OCI-M1 (cell line): ENCODE data around the gene WFDC10B.
"Not testable (repeated sequence)": the region's sequence is repeated elsewhere in the genome, so short reads cannot be mapped to it uniquely, and the experiment has no call there.

Source experiments
- DNase-seq: peaks from one replicate; lab custom pipeline; 2025; lab: John Stamatoyannopoulos, UW

Gene WFDC10B

DNA sequence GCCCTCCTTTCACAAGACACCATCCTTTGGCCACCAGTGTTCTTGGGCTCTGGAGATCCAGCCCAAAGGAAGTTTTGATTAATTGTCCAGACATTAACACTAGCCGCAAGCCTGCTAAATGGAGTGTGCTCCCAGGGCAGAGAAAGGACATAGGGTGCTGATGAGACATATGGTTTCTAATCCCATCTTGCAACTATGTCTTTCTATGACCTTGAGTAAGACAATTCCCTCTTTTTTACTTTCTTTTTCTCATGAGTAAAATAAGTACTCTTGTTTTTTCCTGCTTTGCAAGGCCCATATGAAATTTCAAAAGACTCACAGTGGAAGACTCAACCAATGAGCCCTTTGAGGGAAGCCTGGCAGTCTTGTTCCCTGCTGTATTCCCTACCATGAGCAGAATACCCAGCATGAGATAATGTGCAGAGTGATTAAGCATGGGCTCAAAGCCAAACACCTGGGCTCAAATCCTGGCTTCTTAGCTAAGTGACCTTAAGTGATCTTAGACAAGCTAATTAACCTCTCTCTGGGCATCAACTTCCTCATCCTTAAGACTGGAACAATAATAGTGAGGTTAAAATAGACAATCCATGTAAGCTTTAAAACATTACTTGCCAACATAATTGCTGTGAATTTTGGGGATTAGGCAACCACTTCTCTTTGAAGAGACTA, at the start of gene WFDC10B:
Gene WFDC10B, minus strand, starts transcription at position 51 of the 669 bp plus-strand sequence. CDS start 19,027 bp downstream, outside the sequence.
- peak; percentile 21 for DNase-seq

DNA sequence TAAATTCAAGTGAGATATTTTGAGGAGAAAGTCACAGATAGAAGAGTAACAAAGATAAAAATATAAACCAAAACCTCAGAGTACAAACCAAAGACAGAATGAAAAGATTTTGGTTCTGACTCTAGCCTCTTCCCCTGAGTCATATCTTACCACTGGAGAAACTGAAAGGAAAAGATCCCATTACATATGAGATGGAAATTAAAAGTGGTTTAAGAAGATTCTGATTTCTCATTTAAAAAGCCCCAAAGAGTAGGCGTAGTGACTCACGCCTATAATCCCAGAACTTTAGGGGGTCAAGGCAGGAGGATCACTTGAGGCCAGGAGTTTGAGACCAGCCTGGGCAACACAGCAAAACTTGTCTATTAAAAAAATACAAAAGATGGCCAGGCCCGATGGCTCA, 47.9 kb upstream of the WFDC10B start:
- DNase-seq: no peak

DNA sequence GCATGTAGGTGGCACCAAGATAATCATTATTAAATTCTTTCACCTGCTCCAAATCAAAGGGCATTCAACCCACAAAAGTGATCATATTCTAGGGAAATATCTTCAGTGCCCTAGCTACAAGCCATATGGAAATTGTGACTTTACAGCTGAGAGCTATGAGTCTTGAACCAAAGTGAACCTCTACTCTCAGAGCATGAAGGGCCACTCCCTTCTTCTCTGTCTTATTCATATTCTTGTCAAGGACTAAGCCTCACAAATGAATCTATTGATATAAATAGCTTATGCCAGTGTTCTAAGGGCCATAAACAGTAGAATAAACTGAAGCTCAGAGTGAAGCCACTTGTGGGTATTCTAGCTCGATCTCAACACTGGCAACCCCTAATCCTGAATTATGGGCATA, 46.9 kb upstream of the WFDC10B start:
- no peak for DNase-seq

DNA sequence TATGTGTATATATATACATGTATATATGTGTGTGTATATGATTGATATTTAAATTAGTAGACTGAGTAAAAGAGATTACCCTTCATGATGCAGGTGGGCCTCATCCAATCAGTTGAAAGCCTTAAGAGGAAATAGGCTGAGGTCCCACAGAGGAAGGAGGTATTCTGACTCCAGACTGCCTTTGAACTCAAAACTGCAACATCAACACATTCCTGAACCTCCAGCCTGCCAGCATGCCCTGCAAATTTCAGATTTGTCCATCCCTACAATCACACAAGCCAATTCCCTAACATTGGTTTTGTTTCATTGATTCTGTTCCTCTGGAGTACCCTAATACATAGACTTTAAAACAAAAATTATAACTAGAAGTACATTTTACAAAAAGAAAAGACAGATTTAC, 40.2 kb upstream of the WFDC10B start:
- DNase-seq: no peak

DNA sequence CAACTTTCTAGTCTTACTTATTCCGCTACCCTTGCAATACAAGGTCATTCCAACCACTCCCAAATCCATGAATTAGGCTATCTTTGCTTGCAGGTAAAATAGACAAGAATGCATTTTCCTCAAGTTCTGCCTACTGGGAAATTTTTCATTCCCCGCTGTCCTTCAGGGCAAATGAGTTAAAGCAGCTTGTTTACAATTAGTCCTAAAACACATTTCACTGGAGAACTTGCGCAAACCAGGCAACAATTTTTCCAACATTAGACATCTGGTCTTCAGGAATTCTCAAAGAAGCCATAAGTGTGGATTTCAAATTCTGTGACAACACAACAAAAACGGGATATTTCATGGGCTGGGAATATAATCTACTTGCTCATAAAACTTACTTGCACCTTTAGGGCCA, 37.8 kb upstream of the WFDC10B start:
- DNase-seq: no peak

DNA sequence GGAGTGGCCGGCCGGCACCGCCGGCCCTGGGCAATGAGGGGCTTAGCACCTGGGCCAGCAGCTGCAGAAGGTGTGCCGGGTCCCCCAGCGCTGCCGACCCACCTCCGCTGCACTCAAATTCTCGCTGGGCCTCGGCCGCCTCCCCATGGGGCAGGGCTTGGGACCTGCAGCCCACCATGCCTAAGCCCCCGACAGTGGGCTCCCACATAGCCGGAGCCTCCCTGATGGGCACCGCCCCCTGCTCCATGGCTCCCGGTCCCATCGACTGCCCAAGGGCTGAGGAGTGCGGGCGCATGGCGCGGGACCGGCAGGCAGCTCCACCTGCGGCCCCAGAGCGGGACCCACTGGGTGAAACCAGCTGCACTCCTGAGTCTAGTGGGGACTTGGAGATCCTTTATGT, 31.2 kb upstream of the WFDC10B start:
- DNase-seq: no peak

DNA sequence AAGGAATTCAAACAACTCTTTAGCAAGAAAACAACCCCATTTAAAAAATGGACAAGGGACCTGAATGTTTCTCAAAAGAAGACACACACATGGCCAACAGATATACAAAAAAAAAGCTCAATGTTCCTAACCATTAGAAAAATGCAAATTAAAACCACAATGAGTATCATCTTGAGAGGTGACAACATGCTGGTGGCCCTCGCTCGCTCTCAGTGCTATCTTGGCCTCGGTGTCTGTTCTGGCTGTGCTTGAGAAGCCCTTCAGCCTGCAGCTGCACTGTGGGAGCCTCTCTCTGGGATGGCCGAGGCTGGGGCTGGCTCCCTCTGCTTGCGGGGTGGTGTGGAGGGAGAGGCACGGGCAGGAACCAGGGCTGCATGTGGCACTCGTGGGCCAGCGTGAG, 30.7 kb upstream of the WFDC10B start:
- no peak for DNase-seq

DNA sequence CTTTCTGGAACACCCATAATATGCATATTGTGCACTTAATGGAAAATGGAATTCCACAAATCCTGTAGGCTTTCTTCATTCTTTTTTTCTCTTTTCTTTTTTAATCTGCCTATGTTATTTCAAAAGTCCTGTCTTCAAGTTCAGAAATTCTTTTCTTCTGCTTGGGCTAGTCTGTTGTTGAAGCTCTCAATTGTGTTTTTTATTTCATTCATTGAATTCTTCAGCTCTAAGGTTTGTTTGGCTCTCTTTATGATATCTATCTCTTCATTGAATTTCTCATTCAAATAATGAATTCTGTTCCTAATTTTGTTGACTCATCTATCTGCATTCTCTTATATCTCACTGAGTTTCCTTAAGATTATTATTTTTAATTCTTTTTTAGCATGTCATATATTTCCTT, 27.4 kb upstream of the WFDC10B start:
- DNase-seq: no peak

DNA sequence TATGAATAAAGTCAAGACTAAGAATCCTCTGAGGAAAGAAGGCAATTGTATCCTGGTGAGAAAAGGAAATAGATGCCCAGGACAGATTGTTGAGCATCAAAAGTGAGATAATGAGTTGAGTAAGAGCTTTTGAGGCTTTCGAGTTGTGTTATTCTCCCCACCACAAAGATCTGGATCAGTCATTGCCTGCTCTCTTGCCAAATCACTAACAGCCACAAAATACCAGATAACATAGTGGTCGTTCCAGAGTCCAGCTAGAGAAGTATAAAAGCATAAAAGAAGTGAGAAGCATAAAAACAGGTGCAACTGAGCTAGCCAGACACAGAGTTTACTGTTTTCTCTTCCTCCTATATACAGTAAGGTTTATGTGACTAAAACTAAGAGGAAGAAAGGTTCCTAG, 22.2 kb upstream of the WFDC10B start:
- peak; percentile 40 for DNase-seq

DNA sequence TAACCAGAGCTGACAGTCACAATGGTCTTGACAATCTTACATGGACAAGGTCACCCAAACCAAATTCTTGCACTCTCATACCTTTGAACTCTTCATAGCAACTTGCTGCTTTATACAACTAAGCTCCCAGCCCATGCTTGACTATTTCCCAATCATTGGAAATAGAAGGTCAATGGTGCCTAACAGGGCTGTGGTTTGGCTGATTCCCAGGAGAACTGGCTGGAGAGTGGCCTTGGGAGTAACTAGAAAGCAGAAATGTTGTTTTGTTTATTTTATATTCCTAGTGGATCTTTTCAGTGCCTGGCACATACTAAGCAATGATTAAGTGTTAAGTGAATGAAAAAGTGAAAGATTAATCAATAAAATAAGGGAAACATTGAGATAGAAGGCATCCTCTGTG, 20.3 kb upstream of the WFDC10B start:
- DNase-seq: no peak

DNA sequence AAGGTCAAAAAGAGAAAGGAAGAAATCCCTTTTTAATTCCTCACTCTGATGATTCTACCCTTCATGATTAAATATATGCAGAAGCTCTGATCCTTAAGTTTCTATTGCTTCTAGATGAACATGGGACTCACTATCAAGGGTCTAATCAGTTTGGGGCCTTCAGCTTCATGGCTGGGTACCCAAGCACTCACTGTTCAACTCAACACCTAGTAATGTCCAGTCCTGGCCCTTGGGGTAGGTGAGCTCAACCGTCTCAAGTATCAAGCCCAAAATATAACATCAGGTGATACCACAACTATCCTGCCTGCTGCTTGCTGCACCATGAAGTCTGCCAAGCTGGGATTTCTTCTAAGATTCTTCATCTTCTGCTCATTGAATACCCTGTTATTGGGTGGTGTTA, 17.2 kb upstream of the WFDC10B start, which contains the start of gene SPINT4:
Gene SPINT4, plus strand, starts transcription at position 301 of the 400 bp plus-strand sequence. Its CDS starts 21 bp downstream, at position 322.
- no peak for DNase-seq

DNA sequence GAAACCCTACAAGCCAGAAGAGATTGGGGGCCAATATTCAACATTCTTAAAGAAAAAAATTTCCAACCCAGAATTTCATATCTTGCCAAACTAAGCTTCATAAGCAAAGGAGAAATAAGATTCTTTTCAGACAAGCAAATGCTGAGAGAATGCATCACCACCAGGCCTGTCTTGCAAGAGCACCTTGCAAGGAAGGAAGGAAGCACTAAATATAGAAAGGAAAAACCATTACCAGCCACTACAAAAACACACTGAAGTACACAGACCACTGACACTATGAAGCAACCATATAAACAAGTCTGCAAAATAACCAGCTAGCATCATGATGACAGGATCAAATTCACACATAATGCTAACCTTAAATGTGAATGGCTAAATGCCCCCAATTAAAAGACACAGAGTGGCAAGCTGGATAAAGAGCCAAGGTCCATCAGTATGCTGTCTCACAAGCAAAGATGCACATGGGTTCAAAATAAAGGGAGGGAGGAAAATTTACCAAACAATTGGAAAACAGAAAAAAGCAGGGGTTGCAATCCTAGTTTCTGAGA, 11.4 kb upstream of the WFDC10B start:
- DNase-seq: not testable (repeated sequence)

DNA sequence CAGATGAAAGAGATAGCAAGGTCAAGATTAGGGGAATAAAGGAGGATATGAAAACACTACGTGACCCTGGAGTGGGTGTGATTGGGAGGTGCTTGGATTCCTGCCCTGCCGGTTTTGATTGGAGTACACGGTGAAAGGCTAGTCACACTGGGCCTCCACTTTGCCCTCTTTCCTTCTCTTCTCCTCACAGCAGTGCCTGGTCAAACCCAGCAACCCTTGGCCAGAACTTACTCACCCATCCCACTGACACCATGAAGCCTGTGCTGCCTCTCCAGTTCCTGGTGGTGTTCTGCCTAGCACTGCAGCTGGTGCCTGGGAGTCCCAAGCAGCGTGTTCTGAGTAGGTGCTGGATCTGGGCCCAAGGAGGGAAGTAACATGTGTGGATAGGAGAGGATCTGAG, 2.9 kb downstream of the WFDC10B start, which contains the start of gene WFDC13:
Gene WFDC13, plus strand, starts transcription at position 166 of the 400 bp plus-strand sequence. Its CDS starts 86 bp downstream, at position 252.
- DNase-seq: no peak

DNA sequence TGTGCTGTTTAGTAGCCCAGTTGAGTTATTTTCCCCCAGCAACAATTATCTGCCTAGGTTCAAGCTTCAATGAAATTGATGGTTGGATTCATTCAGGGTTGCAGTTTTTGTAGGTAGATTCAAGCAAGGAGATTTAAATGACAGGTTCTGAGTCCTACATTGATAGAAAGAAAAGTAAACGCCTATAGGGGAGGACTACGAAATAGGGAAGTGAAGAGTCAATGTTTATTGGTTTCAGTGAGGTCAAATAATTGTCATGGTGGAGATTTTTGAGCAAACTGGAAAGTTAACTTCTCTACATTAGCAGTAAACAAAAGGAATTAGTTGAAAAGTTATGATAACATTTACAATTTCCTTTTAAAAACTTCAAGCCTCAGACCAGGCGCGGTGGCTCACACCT, 3.7 kb downstream of the WFDC10B start:
- DNase-seq: no peak

DNA sequence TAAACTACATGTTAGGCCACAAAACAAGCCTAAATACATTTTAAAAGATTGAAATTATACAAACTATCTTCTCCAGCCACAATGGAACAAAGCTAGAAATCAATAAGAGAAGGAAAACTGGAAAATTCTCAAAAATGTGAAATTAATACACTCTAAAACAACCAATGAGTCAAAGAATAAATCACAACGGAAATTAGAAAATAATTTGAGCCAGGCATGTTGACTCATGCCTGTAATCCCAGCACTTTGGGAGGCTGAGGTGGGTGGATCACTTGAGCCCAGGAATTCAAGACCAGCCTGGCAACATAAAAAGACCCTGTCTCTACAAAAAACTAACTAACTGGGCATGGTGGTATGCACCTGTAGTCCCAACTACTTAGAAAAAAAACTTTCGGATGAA, 9.3 kb downstream of the WFDC10B start:
- DNase-seq: no peak

DNA sequence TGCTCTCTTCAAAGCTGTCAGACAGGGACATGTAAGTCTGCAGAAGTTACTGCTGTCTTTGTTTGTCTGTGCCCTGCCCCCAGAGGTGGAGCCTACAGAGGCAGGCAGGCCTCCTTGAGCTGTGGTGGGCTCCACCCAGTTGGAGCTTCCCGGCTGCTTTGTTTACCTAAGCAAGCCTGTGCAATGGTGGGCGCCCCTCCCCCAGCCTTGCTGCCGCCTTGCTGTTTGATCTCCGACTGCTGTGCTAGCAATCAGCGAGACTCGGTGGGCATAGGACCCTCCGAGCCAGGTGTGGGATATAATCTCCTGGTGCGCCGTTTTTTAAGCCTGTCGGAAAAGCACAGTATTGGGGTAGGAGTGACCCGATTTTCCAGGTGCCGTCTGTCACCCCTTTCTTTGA, 11.5 kb downstream of the WFDC10B start:
- DNase-seq: not testable (repeated sequence)

DNA sequence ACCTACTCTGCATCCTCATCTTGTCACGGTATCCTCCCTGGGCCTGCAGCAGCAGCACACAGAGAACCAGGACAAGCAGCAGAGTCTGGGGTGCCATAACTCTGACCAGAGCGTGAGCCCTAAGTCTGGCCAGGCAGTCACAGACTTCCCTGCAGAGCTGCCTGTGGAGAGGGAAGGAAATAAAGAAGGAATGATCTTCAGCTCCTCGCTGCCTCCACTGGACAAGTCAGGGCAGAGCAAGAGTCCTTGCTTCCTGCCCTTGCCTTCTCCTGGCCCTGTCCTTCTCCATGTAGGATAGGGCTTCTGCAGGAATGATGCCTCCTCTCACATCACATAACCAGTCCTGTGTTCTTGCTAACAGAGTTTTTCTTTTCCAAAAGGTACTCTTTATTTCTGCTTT, 18.9 kb downstream of the WFDC10B start:
- no peak for DNase-seq

DNA sequence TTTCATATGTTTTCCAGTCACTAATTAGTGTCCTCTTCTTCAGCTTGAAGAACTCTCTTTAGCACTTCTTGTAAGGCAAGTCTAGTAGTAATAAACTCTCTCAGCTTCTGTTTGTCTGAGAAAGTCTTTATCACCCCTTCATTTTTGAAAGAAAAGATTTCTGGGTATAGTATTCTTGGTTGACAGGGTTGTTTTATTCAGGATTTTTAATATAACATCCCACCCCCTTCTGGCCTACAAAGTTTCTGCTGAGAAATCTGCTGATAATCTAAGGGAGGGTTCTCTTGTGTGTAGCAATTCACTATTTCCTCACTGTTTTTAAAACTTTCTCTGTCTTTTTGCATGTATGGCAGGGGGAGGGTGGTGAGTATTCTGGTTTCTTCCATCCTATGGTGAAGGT, 25.2 kb downstream of the WFDC10B start:
- DNase-seq: no peak

DNA sequence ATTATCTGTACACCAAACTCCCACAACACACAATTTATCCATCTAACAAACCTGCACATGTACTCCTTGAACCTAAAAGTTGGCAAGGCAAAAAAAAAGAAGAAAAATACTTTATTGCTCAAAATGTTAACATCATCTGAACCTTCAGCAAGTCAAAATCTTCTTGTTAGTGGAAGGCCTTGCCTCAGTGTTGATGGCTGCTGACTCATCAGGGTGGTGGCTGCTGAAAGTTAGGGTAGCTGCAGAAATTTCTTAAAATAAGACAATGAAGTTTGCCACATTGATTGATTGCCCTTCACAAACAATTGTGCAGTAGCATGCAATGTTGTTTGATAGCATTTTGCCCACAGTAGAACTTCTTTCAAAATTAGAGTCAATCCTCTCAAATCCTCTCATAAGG, 32.1 kb downstream of the WFDC10B start:
- DNase-seq: no peak

DNA sequence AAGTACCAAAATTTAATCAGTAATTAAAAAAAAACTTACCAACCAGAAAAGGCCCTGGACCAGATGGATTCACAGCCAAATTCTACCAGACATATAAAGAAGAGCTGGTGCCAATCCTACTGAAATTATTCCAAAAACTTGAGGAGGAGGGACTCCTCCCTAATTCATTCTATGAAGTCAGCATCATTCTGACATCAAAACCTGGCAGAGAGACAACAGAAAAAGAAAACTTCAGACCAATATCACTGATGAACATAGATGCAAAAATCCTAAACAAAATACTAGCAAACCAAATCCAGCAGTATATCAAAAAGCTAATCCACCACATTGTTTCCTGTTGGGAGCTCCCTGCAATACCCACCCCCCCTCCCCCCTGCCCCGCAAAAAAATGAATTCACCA, 34.7 kb downstream of the WFDC10B start, which contains the start of gene WFDC11:
Gene WFDC11, minus strand, starts transcription at position 101 of the 400 bp plus-strand sequence. CDS start 19,639 bp downstream, outside the sequence.
- no peak for DNase-seq

DNA sequence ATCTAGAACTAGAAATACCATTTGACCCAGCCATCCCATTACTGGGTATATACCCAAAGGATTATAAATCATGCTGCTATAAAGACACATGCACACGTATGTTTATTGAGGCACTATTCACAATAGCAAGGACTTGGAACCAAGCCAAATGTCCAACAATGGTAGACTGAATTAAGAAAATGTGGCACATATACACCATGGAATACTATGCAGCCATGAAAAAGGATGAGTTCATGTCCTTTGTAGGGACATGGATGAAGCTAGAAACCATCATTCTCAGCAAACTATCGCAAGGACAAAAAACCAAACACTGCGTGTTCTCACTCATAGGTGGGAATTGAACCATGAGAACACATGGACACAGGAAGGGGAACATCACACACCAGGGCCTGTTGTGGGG, 47.8 kb downstream of the WFDC10B start:
- not testable (repeated sequence) for DNase-seq

DNA sequence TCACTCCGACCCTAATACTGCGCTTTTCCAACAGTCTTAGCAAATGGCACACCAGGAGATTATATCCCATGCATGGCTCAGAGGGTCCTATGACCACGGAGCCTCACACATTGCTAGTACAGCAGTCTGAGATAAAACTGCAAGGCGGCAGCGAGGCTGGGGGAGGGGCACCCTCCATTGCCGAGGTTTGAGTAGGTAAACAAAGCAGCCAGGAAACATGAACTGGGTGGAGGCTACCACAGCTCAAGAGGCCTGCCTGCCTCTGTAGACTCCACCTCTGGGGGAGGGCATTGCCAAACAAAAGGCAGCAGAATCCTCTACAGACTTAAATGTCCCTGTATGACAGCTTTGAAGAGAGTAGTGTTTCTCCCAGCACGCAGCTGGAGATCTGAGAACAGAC, 53.1 kb downstream of the WFDC10B start:
- DNase-seq: not testable (repeated sequence)

DNA sequence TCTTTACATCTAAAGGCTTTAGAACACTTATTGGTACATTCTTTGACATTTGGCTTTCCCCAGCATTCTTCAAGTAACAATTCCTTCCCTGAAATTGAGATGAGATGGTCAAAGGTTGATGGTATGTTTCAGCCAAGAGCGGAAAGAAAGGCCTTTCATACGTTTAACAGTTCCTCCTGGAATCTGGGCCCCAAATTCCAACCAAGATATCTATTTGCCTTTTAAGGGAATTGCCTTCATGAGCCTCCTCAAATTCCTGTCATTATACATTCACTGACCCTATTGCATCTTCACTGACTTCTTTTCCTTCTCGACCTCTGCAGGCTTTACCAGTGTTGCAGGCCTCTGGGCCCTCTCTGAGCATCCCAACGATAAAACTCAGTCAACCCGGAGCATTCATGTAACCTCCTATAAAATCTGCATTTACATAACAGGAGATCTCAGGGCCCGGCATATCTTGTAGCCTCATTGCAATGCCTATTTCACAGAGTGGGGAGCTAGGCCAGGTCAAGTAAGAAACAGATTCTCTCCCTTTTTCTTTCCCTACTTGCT, 55.4 kb downstream of the WFDC10B start:
- DNase-seq: no peak
